Hematopoietic multipotent progenitor cell treated with erythropoietin and hydrocortisone succinate and interleukin-3 and kit ligand, for 4 days (in vitro differentiated cells): ENCODE results near the gene NCOA1.
"Not testable (repeated sequence)": the region's sequence is repeated elsewhere in the genome, so short reads cannot be mapped to it uniquely, and the experiment has no call there.

Experiments
- DNase-seq: peaks from one replicate; pipeline ENCODE4 v3.0.0-alpha.2; 2015

Gene NCOA1

DNA sequence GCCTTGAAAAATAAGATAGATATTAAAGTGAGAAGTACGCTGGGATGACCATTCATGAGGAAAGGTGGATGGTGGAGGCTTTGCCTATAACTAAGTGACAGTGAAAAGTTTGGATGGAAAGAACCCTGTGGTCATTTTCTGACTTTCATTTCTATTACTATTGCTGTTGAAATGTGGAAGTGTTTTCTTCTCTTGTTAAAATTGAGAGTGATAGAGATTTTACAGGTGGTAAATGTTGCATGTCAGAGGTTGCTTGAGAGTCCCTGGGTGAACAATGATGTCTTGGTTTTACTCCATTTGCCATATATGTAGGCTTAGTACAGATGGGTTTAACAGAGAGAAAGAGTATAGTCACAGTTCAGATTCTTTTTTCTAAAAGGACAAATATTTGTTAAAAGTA is 18.4 kb downstream of the NCOA1 start:
- DNase-seq, result no peak

GRCh38 chr2:24509840-24510239 is 18.8 kb downstream of the NCOA1 start:
- DNase-seq, result no peak

GRCh38 chr2:24510771-24511170 is 19.7 kb downstream of the NCOA1 start:
- DNase-seq, result no peak

GRCh38 chr2:24511198-24511597 is 20.1 kb downstream of the NCOA1 start:
- no peak for DNase-seq

DNA sequence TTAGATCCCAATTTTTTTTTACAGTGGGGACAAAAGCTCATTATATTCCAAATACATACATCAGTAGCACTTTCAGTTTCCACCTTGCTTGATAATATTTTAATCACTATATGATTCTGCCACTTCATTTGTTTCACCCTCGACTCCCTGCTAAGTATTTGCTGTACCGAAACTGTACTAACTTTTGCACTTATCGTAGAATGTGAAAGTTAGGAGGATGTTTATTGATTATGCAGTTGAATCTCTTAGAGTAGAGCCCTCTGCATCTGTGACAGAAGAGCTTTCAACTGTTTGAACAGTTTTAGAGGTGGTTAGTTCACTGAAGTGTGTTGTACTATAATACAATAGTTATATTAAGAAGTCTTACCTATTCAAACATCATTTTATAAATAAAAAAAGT is 20.8 kb downstream of the NCOA1 start:
- no peak for DNase-seq

DNA sequence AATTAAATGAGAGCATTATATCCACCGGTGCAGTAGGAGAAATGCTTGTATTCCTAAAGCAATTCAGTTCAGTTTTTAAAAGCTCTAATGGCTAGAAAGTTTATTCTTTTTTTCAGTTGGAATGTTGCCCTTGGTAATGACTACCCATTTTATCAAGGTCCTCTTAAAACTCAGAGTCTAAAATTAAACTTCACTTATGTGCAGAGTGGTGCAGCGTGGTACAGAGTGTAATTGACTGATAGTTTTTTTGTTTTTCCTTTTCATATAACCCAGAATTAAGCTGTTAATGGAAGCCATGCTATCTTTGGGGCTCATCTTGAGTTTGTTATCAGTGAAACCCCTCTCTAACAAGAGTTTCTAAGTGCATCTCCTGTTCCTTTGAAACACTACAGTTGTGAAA is 21.4 kb downstream of the NCOA1 start:
- DNase-seq, result peak; percentile 34

- DNase-seq, result no peak
Measured at GRCh38 chr2:24512831-24513230, 21.8 kb downstream of the NCOA1 start.

- no peak for DNase-seq
Measured at GRCh38 chr2:24513281-24514071, 22.4 kb downstream of the NCOA1 start.

GRCh38 chr2:24514820-24515219 is 23.8 kb downstream of the NCOA1 start:
- DNase-seq, result no peak

DNA sequence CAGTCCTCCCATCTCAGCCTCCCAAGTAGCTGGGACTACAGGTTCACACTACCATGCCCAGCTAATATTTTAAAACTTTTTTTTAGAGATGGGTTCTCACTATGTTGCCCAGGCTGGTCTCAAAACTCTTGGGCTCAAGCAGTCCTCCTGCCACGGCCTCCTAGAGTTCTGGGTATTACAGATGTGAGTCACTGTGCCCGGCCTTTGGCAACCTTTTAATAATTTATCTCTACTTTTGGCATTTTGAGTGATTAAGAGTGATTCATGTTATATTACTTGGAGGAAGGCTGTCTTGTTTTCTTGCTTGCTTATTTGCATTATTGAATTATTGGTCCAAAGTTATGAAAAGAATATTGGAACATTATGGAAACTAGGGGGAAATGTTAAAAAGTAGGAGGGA is 24.3 kb downstream of the NCOA1 start:
- peak; percentile 39 for DNase-seq

DNA sequence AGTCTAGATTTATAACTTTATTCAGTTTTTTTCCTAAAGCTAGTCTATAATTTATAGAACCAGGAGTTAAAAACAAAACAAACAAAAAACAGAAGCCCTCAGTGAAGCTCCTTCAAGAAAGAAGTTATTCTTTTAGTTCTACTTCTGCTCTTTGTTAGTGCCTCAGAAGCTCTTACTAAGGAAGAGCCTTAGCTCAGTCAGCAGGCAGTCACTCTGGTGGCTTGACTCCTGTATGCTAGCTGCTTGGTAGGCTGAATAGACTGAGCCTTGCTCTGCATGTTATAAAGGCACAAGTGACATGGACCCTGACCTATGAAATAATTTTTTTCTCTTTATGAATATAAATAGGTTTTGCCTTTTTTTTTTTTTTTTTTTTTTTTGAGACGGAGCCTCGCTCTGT is 24.8 kb downstream of the NCOA1 start:
- peak; percentile 59 for DNase-seq

- DNase-seq, result peak; percentile 57
Measured at GRCh38 chr2:24517247-24517646, 26.2 kb downstream of the NCOA1 start.

- no peak for DNase-seq
Measured at GRCh38 chr2:24520175-24520574, 29.1 kb downstream of the NCOA1 start.

- no peak for DNase-seq
Measured at GRCh38 chr2:24521162-24521857, 30.3 kb downstream of the NCOA1 start.

DNA sequence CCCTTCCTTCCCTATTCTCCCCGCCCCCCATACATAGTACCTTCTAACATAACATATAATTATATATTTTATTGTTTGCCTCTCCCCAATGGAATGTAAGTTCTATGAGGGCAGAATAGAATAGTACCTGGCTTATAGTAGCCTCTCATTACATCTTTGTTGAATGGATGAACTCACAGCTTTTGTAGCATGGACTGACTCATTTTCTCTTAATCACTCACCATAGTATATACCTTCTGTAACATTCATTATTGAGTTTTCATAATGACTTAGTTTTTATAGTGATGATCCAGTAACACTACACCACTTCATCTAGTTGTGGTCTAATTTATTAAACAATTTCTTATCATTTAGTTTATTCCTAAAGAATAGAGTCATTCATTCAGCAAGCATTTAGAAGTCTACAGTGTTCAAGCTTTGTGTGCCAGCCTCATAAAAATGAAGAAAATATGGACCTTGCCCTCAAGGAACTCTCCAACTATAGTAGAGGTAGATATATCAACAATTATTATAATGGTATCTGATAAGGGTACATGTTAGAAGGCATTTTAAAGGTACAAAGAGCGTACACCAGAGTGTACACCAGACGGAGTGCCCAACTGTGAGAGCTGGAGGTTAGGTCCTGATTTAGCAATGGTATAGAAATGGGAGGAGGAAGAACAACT is 31.1 kb downstream of the NCOA1 start:
- no peak for DNase-seq

DNA sequence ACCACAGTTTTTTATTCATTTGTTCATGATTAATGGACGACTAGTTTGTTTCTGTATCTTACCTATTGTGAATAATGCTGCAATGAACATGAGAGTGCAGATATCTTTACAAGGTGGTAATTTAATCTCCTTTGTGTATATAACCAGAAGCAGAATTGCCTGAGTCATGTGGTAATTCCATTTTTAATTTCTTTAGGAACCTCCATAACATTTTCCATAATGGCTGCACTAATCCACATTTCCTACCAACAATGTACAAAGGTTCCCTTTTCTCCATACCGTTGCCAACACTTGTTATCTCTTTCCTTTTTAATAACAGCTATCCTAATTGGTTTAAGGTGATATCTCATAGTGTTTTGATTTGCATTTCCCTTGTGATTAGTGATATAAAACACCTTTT is 36.5 kb downstream of the NCOA1 start:
- DNase-seq, result no peak

- DNase-seq, result no peak
Measured at GRCh38 chr2:24530796-24531195, 39.7 kb downstream of the NCOA1 start.

- not testable (repeated sequence) for DNase-seq
Measured at GRCh38 chr2:24531610-24532009, 40.6 kb downstream of the NCOA1 start.

GRCh38 chr2:24532057-24532456 is 41.0 kb downstream of the NCOA1 start:
- DNase-seq, result not testable (repeated sequence)

- not testable (repeated sequence) for DNase-seq
Measured at GRCh38 chr2:24533574-24533973, 42.5 kb downstream of the NCOA1 start.

DNA sequence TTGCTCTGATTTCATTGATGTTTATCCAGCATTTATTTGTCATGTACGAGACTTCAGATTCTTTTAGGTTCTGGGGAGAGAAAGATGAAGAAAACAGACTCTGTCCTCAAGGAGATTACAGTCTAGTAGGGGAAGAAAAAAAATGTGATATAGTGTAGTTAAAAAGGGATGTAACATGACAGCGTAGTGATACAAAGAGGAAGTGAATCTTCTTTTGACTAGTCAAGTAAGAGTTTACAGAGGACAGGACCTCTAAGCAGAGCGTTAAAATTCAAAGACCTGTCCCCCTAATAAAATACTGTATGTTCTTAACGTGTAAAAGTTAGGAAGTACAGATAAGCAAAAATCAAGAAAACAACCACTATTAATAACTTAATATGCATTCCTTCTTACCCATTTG is 47.7 kb downstream of the NCOA1 start:
- peak; percentile 19 for DNase-seq

GRCh38 chr2:24539258-24539657 is 48.2 kb downstream of the NCOA1 start:
- DNase-seq, result no peak

DNA sequence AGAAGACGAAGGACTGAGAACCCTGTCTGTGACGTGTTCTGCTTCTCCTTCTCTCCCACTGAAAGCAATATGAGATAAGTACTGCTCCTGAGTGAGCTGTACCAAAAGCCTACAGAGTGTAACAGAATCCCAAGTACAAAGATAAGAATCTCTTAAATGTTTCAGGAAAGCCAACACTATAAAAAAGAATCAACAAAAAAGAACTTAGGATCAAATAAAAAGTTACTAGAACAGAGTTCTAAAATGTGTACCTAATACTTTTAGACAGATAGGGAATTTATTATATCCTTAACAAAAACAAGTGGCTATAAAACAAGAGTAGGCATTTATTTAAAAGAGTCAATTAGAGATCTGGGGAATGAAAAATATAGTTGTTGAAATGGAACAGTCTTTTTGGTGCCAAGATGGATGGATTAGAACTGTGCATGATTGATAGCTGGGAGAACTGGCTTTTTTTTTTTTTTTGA is 49.0 kb downstream of the NCOA1 start:
- DNase-seq, result no peak

GRCh38 chr2:24541621-24542020 is 50.6 kb downstream of the NCOA1 start:
- DNase-seq, result no peak
